GM21447 (cell line): Measurements from ENCODE around the gene LMAN1.
A peak's percentile ranks its signal among the peaks of the same experiment; 100 is the strongest.

Experiments
- ATAC-seq: cut with Tn5 transposase; IDR thresholded peaks from one replicate; pipeline ENCODE4 v1.9.1; 2021; ENCODE audit not compliant: unreplicated experiment

The LMAN1 gene, protein sequence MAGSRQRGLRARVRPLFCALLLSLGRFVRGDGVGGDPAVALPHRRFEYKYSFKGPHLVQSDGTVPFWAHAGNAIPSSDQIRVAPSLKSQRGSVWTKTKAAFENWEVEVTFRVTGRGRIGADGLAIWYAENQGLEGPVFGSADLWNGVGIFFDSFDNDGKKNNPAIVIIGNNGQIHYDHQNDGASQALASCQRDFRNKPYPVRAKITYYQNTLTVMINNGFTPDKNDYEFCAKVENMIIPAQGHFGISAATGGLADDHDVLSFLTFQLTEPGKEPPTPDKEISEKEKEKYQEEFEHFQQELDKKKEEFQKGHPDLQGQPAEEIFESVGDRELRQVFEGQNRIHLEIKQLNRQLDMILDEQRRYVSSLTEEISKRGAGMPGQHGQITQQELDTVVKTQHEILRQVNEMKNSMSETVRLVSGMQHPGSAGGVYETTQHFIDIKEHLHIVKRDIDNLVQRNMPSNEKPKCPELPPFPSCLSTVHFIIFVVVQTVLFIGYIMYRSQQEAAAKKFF

GRCh38 chr18:59358712-59359575, at the start of gene LMAN1:
TSS of gene LMAN1 (minus strand) at chr18:59359265. CDS start at chr18:59359244, 21 bp downstream.
- ATAC-seq, result peak; percentile 90

GRCh38 chr18:59402432-59403090, 43.5 kb upstream of the LMAN1 start:
- peak; percentile 98 for ATAC-seq

GRCh38 chr18:59400407-59400806, 41.3 kb upstream of the LMAN1 start:
- no peak for ATAC-seq

- no peak for ATAC-seq
These were observed 36.4 kb upstream of the LMAN1 start for GRCh38 chr18:59395226-59396175.

- ATAC-seq, result no peak
These were observed 34.3 kb upstream of the LMAN1 start for GRCh38 chr18:59393381-59393780.

- ATAC-seq, result no peak
These were observed 29.8 kb upstream of the LMAN1 start for GRCh38 chr18:59388817-59389216.

GRCh38 chr18:59387687-59388565, 28.9 kb upstream of the LMAN1 start:
- no peak for ATAC-seq

DNA sequence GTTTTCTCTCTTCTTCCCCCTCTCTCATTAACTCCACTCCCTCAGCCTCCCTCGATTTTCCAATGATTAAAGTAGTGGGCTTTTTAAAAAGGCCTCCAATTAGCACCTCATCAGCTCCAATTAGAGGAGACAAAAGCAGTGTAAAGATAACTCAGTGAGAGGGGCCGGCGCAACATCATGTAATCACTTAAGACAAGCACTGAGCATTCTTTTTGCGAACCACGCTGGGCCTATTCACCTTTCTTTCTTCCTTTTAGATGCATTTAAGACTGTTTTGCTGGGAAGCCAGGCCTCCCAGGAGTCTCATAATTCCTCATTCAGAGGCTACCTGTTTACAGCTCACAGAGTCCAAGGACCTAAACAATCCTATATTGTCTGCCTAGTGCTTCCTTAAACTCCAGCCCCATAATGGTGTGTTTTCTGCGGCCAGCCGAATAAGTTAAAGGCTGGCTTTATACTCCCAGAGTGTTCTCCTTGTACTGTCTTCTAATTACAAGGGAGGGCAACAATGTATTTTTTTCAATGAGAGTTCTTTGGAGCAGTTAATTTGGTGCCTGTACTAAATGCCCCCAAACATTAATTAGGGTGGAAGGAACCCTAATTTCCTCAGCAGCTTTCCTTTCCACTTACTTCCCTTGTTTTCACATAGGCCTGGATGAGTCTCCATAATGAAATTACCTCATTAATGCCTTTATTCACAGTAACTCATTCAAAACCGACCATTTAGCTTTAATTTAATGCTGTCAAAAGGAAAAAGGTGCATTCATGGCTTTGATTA, 28.0 kb upstream of the LMAN1 start:
- ATAC-seq, result no peak

DNA sequence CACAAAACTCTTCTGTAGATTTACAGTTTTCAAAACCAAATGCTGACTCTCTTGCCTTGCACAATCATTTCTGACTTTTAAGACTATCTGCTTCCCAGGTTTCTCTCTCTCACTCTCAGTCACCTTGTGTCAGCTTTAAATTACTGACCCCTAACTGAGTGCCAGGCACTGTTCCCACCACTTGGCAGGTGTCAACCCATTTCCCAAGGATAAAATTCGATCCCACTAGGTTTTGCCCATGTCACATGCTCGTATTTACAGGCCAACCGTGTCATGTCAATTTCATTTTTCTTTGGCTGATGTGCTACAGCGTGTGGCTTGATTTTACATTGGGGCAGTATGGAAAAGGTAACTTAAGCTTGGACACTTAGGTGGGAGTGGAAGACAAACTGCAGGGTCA, 26.1 kb upstream of the LMAN1 start:
- ATAC-seq, result no peak

- ATAC-seq, result no peak
These were observed 24.8 kb upstream of the LMAN1 start for GRCh38 chr18:59383851-59384250.

DNA sequence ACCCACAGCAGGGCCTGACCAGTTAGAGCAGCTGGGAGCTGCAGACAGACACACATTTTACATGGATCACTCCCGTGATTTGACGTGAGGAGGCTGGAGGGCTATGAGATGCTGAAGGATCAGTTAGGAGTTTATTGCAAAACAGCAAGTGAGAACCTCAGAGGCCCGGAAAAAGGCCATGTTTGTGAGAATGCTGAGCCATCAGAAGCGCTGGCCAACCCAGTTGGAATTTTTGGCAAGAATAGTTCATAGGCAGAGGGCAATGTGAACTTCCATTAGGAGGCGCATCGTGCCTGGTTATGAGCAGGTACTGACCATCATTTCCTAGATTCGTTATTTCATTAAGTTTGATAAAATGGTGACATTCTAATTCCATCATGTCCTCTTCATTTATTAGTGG, 23.3 kb upstream of the LMAN1 start:
- ATAC-seq, result no peak

GRCh38 chr18:59381949-59382348, 22.9 kb upstream of the LMAN1 start:
- no peak for ATAC-seq

DNA sequence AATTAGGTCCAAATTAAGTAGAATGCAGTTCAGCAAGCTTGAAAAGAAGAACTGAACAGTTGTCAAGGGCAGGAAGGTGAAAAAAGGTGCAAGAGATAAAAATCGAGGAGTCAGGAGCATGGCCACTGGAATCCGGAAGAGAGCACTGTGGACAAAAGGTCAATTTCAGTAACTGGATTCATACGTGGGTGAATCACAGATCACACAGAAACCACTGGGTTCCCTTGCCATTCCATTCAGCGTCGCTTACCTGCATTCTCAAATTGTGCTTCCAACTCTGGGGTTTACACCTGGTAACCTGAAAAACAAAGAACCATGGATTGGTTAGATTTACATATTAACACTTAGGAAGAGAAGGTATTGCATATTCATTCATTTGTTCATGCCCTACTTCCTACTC, 21.6 kb upstream of the LMAN1 start:
- no peak for ATAC-seq

DNA sequence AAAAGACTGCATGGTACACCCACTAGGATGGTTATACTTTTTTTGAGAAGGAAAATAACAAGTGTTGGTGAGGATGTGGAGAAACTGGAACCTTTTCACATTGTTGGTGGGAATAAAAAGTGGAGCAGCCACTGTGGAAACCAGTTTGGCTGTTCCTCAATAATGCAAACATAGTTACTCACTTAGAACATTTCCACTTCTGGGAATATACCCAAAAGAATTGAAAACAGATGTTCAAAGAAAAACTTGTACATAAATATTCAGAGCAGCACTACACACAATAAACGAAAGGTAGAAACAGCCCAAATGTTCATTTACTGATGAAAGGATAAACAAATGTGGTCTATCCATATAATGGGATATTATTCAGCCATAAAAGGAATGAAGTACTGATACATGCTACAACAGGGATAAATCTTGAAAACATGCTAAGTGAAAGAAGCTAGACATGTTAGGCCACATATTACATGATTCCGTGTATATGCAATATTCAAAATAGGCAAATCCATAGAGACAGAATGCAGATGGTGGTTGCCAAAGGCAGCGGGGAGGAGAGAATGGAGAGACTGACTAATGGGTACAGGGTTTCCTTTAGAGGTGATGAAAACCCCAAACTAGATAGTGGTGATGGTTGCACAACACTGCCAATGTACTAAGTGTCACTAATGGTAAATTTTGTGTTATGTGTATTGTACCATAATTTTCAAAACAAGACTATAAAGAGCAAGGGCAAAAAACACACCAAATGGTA, 20.9 kb upstream of the LMAN1 start:
- no peak for ATAC-seq

DNA sequence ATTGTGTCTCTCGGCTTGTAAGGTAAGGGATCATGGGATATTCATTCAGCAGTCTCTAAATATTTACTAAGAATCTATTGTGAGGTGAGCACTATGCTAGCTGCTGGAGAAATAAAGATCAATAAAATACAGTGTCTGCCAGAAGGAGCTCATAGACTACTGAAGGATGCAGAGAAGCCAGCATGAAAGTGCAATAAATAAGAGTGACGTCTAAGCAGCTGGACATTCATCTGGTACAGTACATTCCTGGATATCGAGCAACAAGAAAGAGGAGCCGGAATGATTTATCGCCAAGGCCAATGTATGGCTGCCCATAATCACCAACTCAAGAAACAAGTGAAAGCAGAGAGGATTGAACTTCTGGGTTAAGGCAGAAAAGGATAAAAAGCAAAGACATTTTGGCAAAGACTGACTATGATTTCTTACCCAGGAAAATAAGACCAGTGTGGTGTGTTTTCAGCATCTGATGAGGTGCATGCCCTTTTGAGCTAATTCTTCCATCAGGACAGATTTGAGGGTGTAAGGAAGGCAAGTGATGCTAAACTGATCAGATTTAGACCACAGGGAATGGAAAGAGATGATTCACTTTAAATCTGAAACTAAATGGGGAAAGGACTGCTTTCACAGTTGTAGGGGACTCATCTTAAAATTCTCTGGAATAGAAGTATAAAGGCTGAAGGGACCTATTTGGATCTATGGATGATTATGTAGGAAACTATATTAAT, 18.7 kb upstream of the LMAN1 start:
- no peak for ATAC-seq

- ATAC-seq, result no peak
These were observed 17.4 kb upstream of the LMAN1 start for GRCh38 chr18:59376351-59376935.

- no peak for ATAC-seq
These were observed 15.1 kb upstream of the LMAN1 start for GRCh38 chr18:59374128-59374527.
